Uterus (tissue), 2 donors: Measurements from ENCODE around the gene CLDN9.

Source experiments
- POLR2A ChIP-seq, 2 donors: fragments of 450-650 bp; IDR thresholded peaks; one replicate each; pipeline ENCODE4 v1.6.1; 2016; ENCODE audit warnings: antibody characterized with exemption in 2 of 2, mild to moderate bottlenecking in 1 of 2, moderate library complexity in 1 of 2
- TF ChIP-seq, protein P1 (sequence below), 4 experiments: fragments of 200-600 bp in 2 of 4; fragments of 450-650 bp in 2 of 4; sonication (generic) in 2 of 4; IDR thresholded peaks; one replicate each; pipeline ENCODE4 v1.5.1; 2016 to 2019; ENCODE audit warnings: antibody characterized with exemption in 4 of 4, mild to moderate bottlenecking in 2 of 4, moderate library complexity in 1 of 4

DNA sequence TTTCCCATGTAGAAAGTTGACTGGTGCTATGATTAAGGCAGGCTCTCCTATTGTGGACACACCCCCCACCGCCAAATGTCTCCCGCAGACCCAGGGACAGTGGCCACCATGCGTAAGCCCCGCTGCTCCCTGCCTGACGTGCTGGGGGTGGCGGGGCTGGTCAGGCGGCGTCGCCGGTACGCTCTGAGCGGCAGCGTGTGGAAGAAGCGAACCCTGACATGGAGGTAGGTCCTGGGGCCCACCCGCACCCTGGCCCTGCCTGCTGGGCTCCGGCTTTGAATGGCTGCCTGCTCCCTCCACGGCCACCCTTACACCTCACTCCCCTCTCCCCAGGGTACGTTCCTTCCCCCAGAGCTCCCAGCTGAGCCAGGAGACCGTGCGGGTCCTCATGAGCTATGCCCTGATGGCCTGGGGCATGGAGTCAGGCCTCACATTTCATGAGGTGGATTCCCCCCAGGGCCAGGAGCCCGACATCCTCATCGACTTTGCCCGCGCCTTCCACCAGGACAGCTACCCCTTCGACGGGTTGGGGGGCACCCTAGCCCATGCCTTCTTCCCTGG, 37.3 kb downstream of the CLDN9 start:
- TF ChIP-seq, protein P1, sequence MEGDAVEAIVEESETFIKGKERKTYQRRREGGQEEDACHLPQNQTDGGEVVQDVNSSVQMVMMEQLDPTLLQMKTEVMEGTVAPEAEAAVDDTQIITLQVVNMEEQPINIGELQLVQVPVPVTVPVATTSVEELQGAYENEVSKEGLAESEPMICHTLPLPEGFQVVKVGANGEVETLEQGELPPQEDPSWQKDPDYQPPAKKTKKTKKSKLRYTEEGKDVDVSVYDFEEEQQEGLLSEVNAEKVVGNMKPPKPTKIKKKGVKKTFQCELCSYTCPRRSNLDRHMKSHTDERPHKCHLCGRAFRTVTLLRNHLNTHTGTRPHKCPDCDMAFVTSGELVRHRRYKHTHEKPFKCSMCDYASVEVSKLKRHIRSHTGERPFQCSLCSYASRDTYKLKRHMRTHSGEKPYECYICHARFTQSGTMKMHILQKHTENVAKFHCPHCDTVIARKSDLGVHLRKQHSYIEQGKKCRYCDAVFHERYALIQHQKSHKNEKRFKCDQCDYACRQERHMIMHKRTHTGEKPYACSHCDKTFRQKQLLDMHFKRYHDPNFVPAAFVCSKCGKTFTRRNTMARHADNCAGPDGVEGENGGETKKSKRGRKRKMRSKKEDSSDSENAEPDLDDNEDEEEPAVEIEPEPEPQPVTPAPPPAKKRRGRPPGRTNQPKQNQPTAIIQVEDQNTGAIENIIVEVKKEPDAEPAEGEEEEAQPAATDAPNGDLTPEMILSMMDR (IDR thresholded peaks at IDR 0.05): no peak
- no peak for TF ChIP-seq POLR2A (IDR thresholded peaks at IDR 0.05)
